Lower lobe of right lung (tissue), 2 donors: ENCODE data around the gene RNF175. TPM values are rescaled to one million over a fixed set of nuclear protein-coding genes. Genes with fewer than 3 reads are reported as not detected.

Source experiments
- ATAC-seq, 2 donors: fragments of 200-7000 bp; cut with Tn5 transposase; one replicate each; pipeline ENCODE4 v1.9.1; 2020 to 2022; ENCODE audit warnings: mild to moderate bottlenecking in 2 of 2, moderate library complexity in 2 of 2
- DNase-seq: peaks from one replicate; pipeline ENCODE4 v3.0.0-alpha.2; 2020
- H3K27ac ChIP-seq: fragments of 200-600 bp; one replicate; pipeline ENCODE4 v1.8.0; 2022
- H3K27me3 ChIP-seq: fragments of 200-600 bp; one replicate; pipeline ENCODE4 v1.8.0; 2022; ENCODE audit warnings: low read depth
- H3K36me3 ChIP-seq: fragments of 200-600 bp; one replicate; pipeline ENCODE4 v1.8.0; 2022; ENCODE audit warnings: mild to moderate bottlenecking
- H3K4me1 ChIP-seq: fragments of 200-600 bp; one replicate; pipeline ENCODE4 v1.8.0; 2022
- H3K4me3 ChIP-seq: fragments of 200-600 bp; one replicate; pipeline ENCODE4 v1.8.0; 2022; ENCODE audit warnings: mild to moderate bottlenecking
- H3K9me3 ChIP-seq: fragments of 200-600 bp; one replicate; pipeline ENCODE4 v1.8.0; 2022
- CTCF ChIP-seq: fragments of 200-600 bp; IDR thresholded peaks from one replicate; pipeline ENCODE4 v1.8.0; 2022; ENCODE audit warnings: antibody characterized with exemption, mild to moderate bottlenecking
- intact Hi-C: fragments of 100-400 bp; cut with DNase I; formaldehyde crosslinking; loops from one replicate; pipeline ENCODE4 v1.11.0; 2022
- total RNA-seq: library from RNA; stranded (reverse); fragmentation: NEBNext Ultra II Directional; extraction: Animal tissue kit (Norgen Biotek cat#: 25700); gene quantifications from one replicate; pipeline ENCODE4 v1.2.1, GENCODE V29; 2021
- donor health status: DM: no; HTN: yes; CAD: no; lungs with severe emphysema.

RNF175 gene
- total RNA-seq, 1 donor from 2014 or later: 0.12 TPM

GRCh38 chr4:153782581-153782980, 22.8 kb upstream of the RNF175 start:
- H3K27me3 ChIP-seq: peaks cover 33% of the 10 kb centered on the region
- H3K4me3 ChIP-seq: no peak overlapping the region
- DNase-seq (no peak), ATAC-seq (no peak)
- no peak for TF ChIP-seq CTCF
- no peaks in the 10 kb centered on the region for H3K4me1 ChIP-seq
- no peaks in the 10 kb centered on the region for H3K9me3 ChIP-seq
- H3K36me3 ChIP-seq: no peaks in the 10 kb centered on the region
- no peak overlapping the region for H3K27ac ChIP-seq
- intact Hi-C loops: no loop called here

- H3K27me3 ChIP-seq: peaks cover 26% of the 10 kb centered on the region
- DNase-seq (no peak), ATAC-seq (no peak)
These were observed 22.0 kb upstream of the RNF175 start for GRCh38 chr4:153781717-153782416.

GRCh38 chr4:153781280-153781679, 21.5 kb upstream of the RNF175 start:
- DNase-seq (no peak), ATAC-seq (no peak)
- no peaks in the 10 kb centered on the region for H3K36me3 ChIP-seq
- no peaks in the 10 kb centered on the region for H3K9me3 ChIP-seq
- no peak overlapping the region for H3K27ac ChIP-seq
- H3K4me3 ChIP-seq: no peak overlapping the region
- H3K4me1 ChIP-seq: no peaks in the 10 kb centered on the region
- no peak for TF ChIP-seq CTCF
- H3K27me3 ChIP-seq: peaks cover 20% of the 10 kb centered on the region
- intact Hi-C loops: no loop called here

More at GRCh38 chr4:153781717-153782416, 22.0 kb upstream of the RNF175 start:
- TF ChIP-seq CTCF: no peak
- Histone ChIP-seq H3K27ac (no peak overlapping the region), H3K9me3 (no peaks in the 10 kb centered on the region), H3K36me3 (no peaks in the 10 kb centered on the region), H3K4me3 (no peak overlapping the region), H3K4me1 (no peaks in the 10 kb centered on the region)
- intact Hi-C loops: no loop called here

GRCh38 chr4:153780876-153781275, 21.1 kb upstream of the RNF175 start:
- Histone ChIP-seq H3K4me1 (no peaks in the 10 kb centered on the region), H3K27ac (no peak overlapping the region), H3K9me3 (no peaks in the 10 kb centered on the region), H3K36me3 (no peaks in the 10 kb centered on the region), H3K27me3 (peaks cover 16% of the 10 kb centered on the region), H3K4me3 (no peak overlapping the region)
- no peak for ATAC-seq
- intact Hi-C loops: no loop called here
- no peak for TF ChIP-seq CTCF
- DNase-seq: no peak

GRCh38 chr4:153780221-153780620, 20.4 kb upstream of the RNF175 start:
- no peak for DNase-seq
- Histone ChIP-seq H3K4me1 (no peaks in the 10 kb centered on the region), H3K4me3 (no peak overlapping the region), H3K9me3 (no peaks in the 10 kb centered on the region), H3K27me3 (peaks cover 12% of the 10 kb centered on the region), H3K27ac (no peak overlapping the region), H3K36me3 (no peaks in the 10 kb centered on the region)
- intact Hi-C loops: no loop called here
- no peak for TF ChIP-seq CTCF
- ATAC-seq: no peak
